A549 (cell line): ENCODE data around the gene LRRC17.

Experiments
- FOSL2 ChIP-seq, 2 experiments: fragments of 450-650 bp in 1 of 2; fragments of >200 bp in 1 of 2; sonication (Bioruptor Twin) in 1 of 2; formaldehyde crosslinking; IDR thresholded peaks; 2 replicates each; pipeline versions ENCODE4 v1.5.0 to v1.6.1; 2016 to 2020; ENCODE audit warnings: mild to moderate bottlenecking in 1 of 2, moderate library complexity in 1 of 2
- MAX ChIP-seq: IDR thresholded peaks from 2 replicates; pipeline ENCODE4 v1.6.1; 2012
- POLR2A ChIP-seq: IDR thresholded peaks from 2 replicates; pipeline ENCODE4 v1.6.1; 2012; ENCODE audit warnings: mild to moderate bottlenecking, low read length
- RCOR1 ChIP-seq: fragments of 150-350 bp; IDR thresholded peaks from 2 replicates; pipeline ENCODE4 v1.6.1; 2014; ENCODE audit warnings: antibody characterized with exemption, low read length, low read depth
- USF2 ChIP-seq: fragments of 450-650 bp; IDR thresholded peaks from 2 replicates; pipeline ENCODE4 v1.6.1; 2014; ENCODE audit warnings: antibody characterized with exemption
- TF ChIP-seq, protein P1 (sequence below): fragments of >200 bp; sonication (Bioruptor Twin); formaldehyde crosslinking; IDR thresholded peaks from 3 replicates; pipeline ENCODE4 v1.5.1; 2016

DNA sequence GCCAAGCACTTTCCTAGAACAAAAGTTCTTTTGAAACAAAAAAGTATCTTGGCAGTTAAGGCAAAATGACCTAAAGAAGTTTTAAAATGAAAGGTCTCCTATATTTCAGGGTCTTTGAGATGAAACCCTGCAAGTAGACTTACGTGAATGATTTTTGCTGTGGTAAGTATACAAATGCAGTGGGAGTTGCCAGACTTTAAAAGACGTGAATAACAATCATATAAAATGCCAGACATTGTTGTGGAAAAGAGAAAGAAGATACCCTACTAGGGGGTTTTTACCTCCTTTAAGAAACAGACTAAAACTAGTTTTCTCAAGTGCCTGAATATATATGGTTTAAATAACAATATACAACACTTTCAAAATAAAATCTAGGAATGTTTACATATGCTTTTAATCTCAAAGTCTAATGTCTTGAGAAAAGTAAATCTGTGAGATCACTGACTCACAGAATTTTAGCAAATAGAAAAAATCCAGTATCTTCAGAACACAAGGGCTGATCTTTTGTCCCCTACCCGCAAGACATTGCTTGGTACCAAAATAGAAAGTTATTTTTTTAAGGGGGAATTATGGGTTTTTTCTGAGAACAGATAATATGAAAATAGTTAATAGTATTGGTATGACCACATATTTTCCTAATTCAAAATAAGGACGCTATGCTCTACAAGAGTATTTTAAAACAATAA, 29.5 kb downstream of the LRRC17 start:
- TF ChIP-seq POLR2A (no peak), RCOR1 (no peak), FOSL2 (IDR thresholded peaks at IDR 0.05) (no peak), FOSL2 (CRISPR knock-in tag; IDR thresholded peaks at IDR 0.05) (no peak), USF2 (no peak), MAX (no peak)
- TF ChIP-seq, protein P1, sequence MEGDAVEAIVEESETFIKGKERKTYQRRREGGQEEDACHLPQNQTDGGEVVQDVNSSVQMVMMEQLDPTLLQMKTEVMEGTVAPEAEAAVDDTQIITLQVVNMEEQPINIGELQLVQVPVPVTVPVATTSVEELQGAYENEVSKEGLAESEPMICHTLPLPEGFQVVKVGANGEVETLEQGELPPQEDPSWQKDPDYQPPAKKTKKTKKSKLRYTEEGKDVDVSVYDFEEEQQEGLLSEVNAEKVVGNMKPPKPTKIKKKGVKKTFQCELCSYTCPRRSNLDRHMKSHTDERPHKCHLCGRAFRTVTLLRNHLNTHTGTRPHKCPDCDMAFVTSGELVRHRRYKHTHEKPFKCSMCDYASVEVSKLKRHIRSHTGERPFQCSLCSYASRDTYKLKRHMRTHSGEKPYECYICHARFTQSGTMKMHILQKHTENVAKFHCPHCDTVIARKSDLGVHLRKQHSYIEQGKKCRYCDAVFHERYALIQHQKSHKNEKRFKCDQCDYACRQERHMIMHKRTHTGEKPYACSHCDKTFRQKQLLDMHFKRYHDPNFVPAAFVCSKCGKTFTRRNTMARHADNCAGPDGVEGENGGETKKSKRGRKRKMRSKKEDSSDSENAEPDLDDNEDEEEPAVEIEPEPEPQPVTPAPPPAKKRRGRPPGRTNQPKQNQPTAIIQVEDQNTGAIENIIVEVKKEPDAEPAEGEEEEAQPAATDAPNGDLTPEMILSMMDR = no peak
